ELR (cell line): ENCODE data around the gene ZBTB24.

Experiments
- DNase-seq: peaks from one replicate; pipeline ENCODE4 v3.0.0-alpha.2; 2015; ENCODE audit warnings: low read depth

ZBTB24 gene

GRCh38 chr6:109498936-109499335, 15.9 kb upstream of the ZBTB24 start:
- DNase-seq: no peak

GRCh38 chr6:109498052-109498451, 15.0 kb upstream of the ZBTB24 start:
- no peak for DNase-seq

DNA sequence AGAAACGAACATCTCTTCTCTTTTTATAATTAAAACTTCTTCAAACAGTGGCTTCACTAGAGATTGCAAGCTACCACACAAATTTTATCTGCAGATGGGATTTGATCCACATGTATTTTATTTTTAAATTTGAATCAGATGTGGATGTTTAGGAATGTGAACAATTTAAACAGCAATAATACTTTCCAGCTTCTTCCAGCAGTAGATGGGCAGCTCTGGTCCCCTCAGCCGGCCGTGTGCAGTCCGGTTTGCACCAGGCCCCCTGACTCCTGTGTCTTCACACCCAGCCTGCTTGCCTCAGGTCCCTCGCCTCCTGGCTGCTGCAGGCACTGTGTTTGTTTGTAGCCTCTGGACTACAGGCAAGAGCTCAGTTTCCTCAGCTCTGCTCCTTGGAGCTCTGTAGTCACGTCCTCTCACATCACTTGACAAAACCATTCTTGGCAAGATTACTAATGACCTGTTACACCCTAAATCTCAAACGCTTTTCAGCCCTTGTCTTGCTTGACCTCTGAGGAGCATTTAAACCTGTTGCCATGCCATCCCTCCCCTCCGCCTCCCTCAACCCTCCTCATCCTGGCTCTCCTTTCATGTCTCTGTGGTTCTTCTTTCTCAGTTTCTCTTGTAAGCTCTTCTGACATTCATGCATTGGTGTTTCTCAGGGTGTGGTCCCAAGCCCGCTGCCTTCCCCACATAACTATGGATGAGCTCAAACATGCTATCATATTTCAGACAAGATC, 13.2 kb upstream of the ZBTB24 start:
- DNase-seq: no peak

DNA sequence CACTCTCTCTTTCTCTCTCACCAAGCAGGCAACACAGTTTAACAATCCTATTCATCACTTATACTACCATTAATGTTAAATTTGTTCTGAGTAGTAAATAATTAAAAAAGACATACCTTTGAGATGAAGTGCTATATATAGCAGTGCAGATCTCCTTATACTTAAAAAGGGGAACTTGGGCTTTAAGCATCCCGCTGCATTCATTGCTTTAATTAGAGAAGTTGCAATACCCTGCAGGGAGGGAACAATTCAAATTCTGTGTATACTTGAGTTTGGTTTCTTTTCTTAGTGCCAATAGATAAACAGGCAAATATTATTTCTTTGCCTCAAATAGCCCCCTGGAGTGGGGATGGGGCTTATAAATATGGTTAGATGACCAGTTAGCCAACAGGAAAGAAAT, 10.8 kb upstream of the ZBTB24 start:
- no peak for DNase-seq

DNA sequence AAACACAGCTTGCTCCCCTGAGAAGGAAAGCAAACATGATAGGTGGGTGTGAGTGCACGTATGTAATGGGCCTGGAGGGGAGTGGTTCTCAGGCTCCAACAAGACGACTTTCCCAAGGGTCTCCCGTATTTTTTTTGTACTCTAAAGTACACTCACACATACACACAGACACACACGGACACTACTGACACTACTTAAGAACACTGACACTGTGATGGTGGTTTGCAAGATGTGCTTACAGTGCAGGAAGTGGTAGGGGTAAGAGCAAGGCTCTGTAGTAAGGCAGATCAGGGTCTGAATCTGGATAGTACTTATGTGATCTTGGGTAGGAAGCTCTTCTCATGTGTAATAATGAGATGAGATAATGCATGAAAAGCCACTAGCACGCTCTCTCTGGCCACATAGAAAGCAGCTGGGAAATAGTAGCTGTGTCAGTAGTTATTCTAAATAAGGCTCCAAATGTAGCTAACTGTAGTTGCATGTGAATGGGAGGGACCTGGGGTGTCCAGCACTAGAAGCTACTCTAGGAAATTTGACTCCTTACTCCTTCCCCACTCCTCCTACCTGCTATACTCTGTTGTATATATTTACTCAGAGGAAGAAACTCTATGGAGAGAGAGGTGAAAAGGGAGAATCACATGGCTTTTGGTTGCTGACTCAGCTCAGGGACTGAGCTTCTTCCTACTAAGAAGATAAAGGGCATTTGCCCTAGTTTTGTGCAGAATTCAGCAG, 8.4 kb upstream of the ZBTB24 start:
- DNase-seq: no peak

DNA sequence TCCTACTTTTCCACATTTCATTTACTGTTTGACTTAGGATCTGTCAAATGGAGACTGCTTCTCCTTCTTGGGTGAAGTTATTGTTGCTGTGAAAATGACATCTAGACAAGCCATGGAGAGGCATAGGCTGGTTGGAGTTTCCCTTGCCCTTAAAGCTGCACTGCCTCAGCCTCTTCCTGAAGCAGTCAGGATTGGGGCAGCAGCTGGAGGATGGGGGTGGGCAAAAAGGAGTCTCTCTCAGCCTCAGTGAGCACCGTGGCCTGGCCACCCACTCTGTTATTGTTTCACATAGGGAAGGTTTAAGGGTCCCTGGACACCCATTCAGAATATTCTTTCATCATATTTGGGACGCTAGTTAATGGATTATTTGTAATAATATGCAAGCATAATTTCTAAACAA, 7.7 kb upstream of the ZBTB24 start:
- no peak for DNase-seq

GRCh38 chr6:109488001-109488400, 5.0 kb upstream of the ZBTB24 start:
- DNase-seq: no peak

DNA sequence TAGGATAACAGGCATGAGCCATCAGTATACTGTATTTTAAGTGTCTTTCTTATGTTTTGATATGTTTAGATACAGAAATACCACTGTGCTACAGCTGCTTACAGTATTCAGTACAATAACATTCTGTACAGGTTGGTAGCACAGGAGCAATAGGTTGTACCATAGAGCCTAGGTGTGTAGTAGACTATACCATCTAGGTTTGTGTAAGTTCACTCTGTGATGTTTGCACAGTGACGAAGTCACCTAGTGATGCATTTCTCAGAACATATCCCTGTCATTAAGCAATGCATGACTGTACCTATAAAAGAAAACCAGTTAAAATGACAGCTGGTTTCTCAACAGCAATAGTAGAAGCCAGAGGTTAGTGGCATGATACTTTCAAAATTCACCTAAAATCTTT, 3.0 kb upstream of the ZBTB24 start:
- no peak for DNase-seq

DNA sequence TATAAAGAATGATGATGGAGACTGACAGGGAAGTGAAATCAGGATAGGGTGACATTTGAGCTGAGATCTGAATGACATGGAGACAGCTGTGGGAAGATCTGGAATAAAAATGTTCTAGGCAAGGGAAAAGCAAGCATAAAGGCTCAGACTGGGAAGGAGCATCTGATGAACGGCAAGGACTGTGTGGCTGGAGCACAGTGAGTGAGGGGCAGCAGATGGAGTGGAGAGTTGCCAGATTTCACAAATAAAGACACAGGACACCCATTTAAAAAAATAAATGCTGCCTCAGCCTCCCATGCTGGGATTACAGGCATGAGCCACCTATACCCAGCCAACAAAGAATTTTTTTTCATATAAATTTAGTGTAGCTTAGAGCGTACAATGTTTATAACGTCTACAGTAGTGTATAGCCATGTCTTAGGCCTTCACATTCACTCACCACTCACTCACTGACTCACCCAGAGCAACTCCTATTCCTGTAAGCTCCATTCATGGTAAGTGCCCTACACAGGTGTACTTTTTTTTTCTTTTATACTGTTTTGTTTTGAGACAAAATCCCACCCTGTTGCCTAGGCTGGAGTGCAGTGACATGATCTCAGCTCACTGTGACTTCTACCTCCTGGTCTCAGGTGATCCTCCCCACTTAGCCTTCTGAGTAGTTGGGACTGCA, 2.4 kb upstream of the ZBTB24 start:
- no peak for DNase-seq

- no peak for DNase-seq
Measured at GRCh38 chr6:109484122-109484521, 1.1 kb upstream of the ZBTB24 start.

- no peak for DNase-seq
Measured at GRCh38 chr6:109483735-109484057, 677 bp upstream of the ZBTB24 start.

GRCh38 chr6:109480993-109481480, 2.0 kb downstream of the ZBTB24 start:
- DNase-seq: no peak

GRCh38 chr6:109478841-109479624, 4.0 kb downstream of the ZBTB24 start:
- DNase-seq: no peak

- no peak for DNase-seq
Measured at GRCh38 chr6:109478222-109478805, 4.7 kb downstream of the ZBTB24 start.

- no peak for DNase-seq
Measured at GRCh38 chr6:109477725-109478124, 5.3 kb downstream of the ZBTB24 start.

- no peak for DNase-seq
Measured at GRCh38 chr6:109477184-109477583, 5.8 kb downstream of the ZBTB24 start.

DNA sequence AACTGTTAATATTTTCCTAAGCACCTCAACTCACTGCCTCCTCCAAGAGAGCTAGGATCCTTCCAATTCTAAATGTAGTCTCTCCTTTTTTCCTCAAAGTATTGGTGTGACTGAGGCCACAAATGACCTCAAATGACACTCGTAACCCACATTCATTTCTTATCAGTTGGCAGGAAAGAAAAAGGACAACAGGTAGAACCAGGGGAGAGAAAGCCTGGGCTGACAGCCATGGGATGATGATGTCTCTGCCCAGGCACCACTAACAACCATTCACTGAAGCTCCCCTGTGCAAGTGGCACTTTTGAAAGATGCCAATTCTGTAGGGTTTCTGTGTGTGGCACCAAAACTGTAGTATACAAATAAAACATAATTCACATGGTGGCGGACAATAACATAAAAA, 7.4 kb downstream of the ZBTB24 start:
- no peak for DNase-seq

DNA sequence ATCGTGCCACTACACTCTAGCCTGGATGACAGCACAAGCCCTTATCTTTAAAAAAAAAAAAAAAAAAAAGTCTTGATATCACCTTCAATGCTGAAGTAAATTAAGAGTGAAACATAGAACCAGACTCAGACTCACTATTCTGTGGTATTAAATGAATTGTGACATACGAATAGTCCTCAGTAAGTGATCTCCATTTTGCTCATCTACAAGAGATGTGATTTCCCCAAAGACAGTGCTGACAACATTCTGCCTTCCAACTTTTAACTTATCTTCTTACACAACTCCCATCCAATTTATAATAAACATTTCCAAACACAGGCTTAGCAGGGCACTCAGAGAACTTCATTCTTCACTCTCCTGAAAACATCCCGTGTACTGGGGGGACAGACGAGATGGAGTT, 8.0 kb downstream of the ZBTB24 start:
- DNase-seq: no peak

- no peak for DNase-seq
Measured at GRCh38 chr6:109473120-109473519, 9.9 kb downstream of the ZBTB24 start.

DNA sequence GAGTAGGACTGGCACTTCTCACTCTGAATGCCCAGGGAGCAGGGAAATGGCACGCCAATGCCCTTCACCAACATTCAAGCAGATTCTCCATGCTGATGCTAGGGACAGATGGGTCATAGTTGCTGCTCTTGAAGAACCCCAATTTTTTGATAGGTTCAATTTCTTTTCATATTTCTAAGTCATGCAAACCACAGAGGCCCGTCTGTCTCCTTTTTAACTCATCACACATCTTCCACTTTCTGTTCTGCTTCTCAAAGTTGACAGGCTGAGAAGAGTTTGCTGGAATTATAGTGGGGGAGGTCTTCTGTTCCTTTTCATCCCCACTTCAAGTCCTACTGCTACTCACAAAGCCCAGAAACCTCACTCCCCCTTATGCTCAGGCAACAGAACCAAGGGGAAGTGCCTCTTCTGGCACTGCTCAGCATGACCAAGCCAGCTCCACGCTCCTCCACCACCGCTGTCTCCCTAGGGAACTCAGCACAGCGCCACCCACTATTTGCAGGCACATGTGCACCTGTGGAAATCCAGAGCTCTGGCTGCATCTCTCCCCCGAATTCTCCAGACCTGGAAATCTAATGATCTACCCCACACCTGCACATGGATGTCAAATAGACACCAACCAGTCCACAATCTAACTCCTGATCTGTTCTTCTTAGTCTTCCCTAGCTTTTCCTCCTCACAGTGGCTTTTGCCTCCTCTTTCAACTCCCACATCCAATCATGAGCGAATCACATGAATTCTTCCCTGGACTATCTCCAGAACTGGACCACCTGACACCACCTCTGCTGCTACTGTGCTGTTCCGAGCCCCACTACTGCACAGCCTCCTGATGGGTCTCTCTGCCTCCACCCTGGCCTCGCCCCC, 10.7 kb downstream of the ZBTB24 start:
- DNase-seq: no peak
